GM21529 (cell line): ENCODE measurements around the gene ADGRL3.

Experiments used
- ATAC-seq: cut with Tn5 transposase; IDR thresholded peaks from one replicate; pipeline ENCODE4 v1.9.1; 2021; ENCODE audit not compliant: unreplicated experiment

ADGRL3 gene

DNA sequence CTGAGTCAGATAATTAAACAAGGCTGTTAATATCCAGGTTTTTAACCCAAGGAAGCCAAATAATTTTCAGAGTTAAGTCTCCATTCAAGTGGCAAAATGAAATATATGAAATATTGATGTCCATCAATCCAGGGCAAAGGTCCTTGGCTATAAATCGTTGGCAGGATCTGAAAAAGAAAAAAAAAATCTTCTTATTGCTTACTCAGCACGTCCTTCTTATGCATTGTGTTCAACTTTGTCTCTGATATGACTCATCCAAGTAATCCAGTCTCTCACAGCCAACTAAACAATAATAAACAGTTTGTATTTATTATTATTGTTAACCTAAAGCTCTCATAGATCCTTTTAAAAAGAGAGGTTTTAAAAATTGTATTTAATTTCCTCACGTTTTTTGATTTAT is 851.2 kb downstream of the ADGRL3 start:
- no peak for ATAC-seq

DNA sequence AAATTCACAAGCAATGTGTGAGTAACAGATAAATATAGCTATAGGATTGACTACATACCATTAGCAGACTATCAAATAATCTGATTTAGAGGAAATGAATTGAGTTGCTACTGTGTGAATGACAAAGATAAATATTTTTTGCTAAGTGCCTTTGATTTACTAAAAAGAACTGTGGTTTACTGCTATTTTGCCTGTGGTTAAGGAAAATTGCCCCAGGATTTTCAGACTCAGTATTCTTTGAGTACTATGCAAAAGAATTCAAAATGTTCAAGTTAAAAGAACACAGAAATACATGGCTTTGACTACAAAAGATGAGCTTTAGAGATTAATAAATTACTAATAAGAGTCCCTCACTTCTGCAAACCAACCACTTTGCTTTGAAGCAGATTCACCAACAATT is 853.8 kb downstream of the ADGRL3 start:
- ATAC-seq = no peak

- ATAC-seq = no peak
These were observed 856.9 kb downstream of the ADGRL3 start for GRCh38 chr4:62057031-62057430.

DNA sequence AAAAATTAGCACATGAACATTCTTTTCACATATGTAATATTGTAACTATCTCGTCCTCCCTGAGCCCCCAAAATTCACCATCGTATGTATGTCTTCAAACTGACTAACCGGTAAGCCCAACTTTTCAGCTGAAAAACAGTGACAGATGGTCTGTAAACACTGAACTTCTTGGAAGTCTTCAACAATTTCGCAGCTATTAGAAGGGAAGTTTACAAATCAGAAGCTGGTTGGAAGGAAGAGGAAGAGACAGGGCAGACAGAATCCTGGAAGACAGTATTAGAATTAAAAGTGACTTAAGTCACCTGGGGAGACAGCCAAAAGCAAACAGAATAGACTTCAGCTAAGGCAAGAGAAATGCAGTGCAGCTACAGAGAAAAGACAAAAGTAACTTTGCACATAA is 858.4 kb downstream of the ADGRL3 start:
- ATAC-seq = no peak

- ATAC-seq = no peak
These were observed 870.2 kb downstream of the ADGRL3 start for GRCh38 chr4:62070291-62070852.

GRCh38 chr4:62075089-62075488 is 875.0 kb downstream of the ADGRL3 start:
- ATAC-seq = no peak

- no peak for ATAC-seq
These were observed 875.4 kb downstream of the ADGRL3 start for GRCh38 chr4:62075521-62075920.

DNA sequence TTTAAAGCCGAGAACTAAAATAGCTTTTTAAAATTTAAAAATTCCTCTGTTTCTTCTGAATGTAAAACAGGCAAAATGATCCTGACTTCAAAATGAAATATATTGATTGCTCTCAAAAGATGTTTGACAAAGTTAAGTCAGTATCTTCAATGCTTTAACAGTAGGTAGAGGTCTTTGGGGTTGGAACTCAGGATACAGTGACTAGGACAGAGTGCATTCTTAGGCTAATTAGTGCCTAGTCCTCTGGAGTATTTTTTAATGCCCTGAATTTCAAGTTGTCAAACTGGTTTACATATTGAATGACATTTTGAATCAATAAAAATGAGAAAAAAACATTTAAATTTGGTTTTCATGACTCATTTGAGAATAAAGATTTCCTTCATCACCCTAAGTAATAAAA is 877.3 kb downstream of the ADGRL3 start:
- ATAC-seq = no peak

- ATAC-seq = no peak
These were observed 880.3 kb downstream of the ADGRL3 start for GRCh38 chr4:62080431-62080830.

DNA sequence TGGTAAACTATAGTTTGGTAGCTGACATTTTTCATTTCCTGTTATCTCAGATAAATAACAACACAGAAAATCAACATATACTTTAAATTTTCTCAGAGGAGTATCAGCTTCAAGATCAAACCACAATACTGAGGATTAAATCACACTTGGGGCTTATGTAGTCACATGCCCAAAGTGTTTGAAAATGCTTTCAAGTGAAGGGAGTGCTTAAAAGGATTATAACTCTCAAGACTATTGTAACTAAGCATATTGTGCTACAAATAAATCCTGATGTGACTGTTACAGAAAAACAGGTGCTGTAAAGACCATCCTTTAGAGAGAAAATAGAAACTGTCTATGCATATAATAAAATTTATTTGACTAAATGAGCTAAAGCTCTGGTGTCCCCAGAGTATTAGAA is 887.6 kb downstream of the ADGRL3 start:
- no peak for ATAC-seq

- ATAC-seq = no peak
These were observed 893.6 kb downstream of the ADGRL3 start for GRCh38 chr4:62093735-62094134.

DNA sequence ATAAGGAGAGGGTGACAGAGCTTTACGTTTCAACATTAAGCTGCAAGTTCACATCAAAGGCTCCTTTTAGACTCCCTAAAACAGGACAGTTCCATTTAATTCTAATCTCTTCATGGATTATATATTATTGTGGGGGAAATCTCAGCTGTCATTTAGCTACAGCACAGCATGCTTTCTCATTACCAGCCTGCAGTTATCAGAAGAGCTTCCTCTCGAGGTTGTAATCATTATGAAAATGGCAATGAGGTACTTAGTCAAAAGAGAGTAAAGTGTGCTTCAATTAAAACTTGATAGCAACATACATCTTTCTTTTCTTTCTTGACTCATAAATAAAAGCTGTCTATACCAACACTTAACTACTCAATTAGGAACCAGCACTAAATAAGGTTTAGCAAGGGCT is 896.8 kb downstream of the ADGRL3 start:
- ATAC-seq = no peak

DNA sequence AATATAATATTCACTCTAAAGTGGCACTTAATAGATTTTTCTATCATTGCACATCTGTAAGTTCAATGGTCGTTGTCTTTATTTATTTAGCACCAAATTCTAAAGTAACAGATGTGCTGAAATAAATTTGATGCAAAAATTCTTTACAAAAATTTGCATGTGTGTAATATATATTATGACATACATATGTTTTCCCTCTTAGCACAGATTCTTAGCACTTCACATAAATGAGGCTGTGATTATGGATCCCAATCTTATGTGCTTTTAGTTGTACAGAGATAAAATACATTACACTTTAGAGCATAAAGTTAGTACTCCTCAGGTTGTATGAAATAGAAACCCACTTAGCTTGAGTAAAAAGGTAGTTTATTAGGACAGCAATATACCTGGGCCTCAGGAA is 915.1 kb downstream of the ADGRL3 start:
- no peak for ATAC-seq

DNA sequence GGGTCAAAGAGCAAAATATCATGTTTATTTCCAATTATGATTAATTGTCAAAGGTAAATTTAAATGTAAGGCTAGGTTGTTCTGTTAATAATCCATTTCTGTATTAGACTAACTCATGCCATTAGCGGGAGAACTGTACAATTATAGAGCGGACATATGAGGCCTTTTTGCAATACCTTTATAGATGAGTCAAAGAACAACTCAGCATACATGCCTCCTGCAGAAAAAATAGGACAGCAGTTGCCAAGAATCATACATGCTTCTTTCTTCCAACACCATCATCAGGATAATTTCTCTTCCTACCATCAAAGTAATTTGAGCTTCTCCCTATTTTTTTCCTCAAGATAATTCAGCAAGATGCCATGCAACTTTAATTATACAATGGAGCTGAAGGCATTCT is 917.8 kb downstream of the ADGRL3 start:
- ATAC-seq = no peak

DNA sequence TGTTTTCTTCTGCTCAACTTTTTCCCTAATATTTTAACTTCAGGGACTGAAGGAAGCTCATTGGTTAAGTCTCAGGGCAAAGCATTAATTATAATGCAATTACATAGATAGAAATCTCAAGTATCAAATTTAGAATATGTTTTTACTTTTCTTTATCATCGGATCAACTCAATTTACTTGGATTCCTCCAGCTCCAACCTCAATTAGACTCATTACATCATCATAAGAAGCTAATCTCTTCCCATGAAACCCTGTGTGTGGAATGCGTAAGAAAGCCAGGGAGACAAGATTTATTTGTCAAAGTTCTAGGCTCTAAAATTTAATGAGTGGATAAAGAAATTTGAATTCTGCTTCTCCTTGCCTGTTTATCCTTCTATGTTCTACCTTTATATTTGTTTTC is 918.4 kb downstream of the ADGRL3 start:
- ATAC-seq = no peak

DNA sequence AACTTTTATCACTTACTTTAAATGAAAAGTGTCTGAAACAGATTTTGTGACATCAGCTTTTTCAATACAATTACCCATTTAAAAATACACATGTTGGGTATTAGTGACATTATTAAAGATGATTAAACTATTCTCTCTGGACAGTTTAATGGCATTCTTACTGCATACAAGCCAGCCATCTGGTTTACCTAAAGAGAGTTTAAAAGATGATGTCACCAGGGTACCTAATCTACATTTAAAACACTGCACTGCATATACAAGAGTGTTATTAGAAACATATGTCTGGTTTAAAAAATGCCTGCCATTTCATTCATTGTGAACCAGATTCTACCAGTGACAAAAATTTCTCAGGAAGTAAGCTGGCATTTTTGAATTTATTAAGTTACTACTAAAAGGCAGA is 919.1 kb downstream of the ADGRL3 start:
- ATAC-seq = no peak

DNA sequence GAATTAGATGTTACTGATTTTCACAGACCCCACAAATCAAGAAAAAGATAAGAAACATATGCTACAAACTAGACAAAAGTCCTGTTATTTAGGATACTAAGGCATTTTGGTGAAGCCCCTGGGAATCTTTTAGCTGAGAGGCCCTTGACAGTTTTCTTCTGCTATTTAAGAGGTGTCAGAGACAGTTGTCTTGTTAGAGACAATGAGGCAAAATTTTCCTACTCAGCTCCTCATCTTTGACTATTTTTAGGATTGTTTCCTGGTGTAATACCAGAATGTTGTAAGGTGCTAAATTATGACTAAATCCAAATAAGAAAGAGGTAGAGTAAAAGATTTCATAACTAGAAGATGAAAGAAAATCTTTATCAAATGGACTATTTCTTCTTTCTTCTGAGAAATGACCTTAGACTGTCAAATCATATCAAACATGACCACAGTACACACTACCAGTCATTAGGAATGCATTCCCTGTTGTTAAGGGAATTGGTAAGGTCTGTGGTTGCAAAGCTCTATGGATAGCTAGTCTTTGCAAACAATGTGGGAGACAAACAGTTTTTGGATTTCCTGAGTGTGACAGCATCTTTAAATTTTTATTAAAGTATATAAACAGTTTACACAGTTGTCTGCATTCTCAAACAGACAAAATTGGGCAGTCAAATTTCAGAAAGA is 926.1 kb downstream of the ADGRL3 start:
- ATAC-seq = no peak
